ENCODE results near the gene RALGAPA1.

RALGAPA1 gene

GRCh38 chr14:35535483-35536112 is 273.5 kb downstream of the RALGAPA1 start:
- no peak for DNase-seq (ENCODE audit: low read depth in 2 of 2)

GRCh38 chr14:35534873-35535482 is 274.1 kb downstream of the RALGAPA1 start:
- peak in 1 of 2 donors; percentile 26 for DNase-seq (ENCODE audit: low read depth in 2 of 2)

- no peak for DNase-seq (ENCODE audit: low read depth in 2 of 2)
Measured at GRCh38 chr14:35534208-35534872, 274.8 kb downstream of the RALGAPA1 start.

GRCh38 chr14:35533357-35534207 is 275.5 kb downstream of the RALGAPA1 start, which contains the start of gene INSM2:
Gene INSM2 (plus strand): TSS chr14:35534164. CDS start chr14:35534253, 89 bp downstream.
- peak; percentile 11 to 30 for DNase-seq (ENCODE audit: low read depth in 2 of 2)

GRCh38 chr14:35532783-35533356 is 276.2 kb downstream of the RALGAPA1 start:
- no peak for DNase-seq (ENCODE audit: low read depth in 2 of 2)

- DNase-seq (ENCODE audit: low read depth in 2 of 2): no peak
Measured at GRCh38 chr14:35531960-35532747, 276.9 kb downstream of the RALGAPA1 start.

GRCh38 chr14:35526962-35527361 is 282.1 kb downstream of the RALGAPA1 start:
- DNase-seq (ENCODE audit: low read depth in 2 of 2): no peak

GRCh38 chr14:35525695-35526094 is 283.4 kb downstream of the RALGAPA1 start:
- DNase-seq (ENCODE audit: low read depth in 2 of 2): no peak

GRCh38 chr14:35519986-35520385 is 289.1 kb downstream of the RALGAPA1 start:
- DNase-seq (ENCODE audit: low read depth in 2 of 2): no peak

GRCh38 chr14:35515916-35516315 is 293.2 kb downstream of the RALGAPA1 start:
- no peak for DNase-seq (ENCODE audit: low read depth in 2 of 2)

GRCh38 chr14:35512765-35513164 is 296.3 kb downstream of the RALGAPA1 start:
- DNase-seq (ENCODE audit: low read depth in 2 of 2): no peak

- DNase-seq (ENCODE audit: low read depth in 2 of 2): no peak
Measured at GRCh38 chr14:35509846-35510245, 299.2 kb downstream of the RALGAPA1 start.

- DNase-seq (ENCODE audit: low read depth in 2 of 2): no peak
Measured at GRCh38 chr14:35506927-35507326, 302.2 kb downstream of the RALGAPA1 start.

- DNase-seq (ENCODE audit: low read depth in 2 of 2): no peak
Measured at GRCh38 chr14:35506461-35506860, 302.6 kb downstream of the RALGAPA1 start.

- no peak for DNase-seq (ENCODE audit: low read depth in 2 of 2)
Measured at GRCh38 chr14:35504260-35504659, 304.8 kb downstream of the RALGAPA1 start.

- DNase-seq (ENCODE audit: low read depth in 2 of 2): no peak
Measured at GRCh38 chr14:35503646-35504045, 305.4 kb downstream of the RALGAPA1 start.

- no peak for DNase-seq (ENCODE audit: low read depth in 2 of 2)
Measured at GRCh38 chr14:35499180-35499579, 309.9 kb downstream of the RALGAPA1 start.

- DNase-seq (ENCODE audit: low read depth in 2 of 2): no peak
Measured at GRCh38 chr14:35495278-35495677, 313.8 kb downstream of the RALGAPA1 start.

- no peak for DNase-seq (ENCODE audit: low read depth in 2 of 2)
Measured at GRCh38 chr14:35492569-35493014, 316.5 kb downstream of the RALGAPA1 start.
